HEK293 (cell line): ENCODE data around the gene CASP8.

ENCODE experiments used
- ZNF560 ChIP-seq: fragments of 450-650 bp; formaldehyde crosslinking; IDR thresholded peaks from 2 replicates; pipeline ENCODE4 v1.5.1; 2017; ENCODE audit warnings: missing biosample characterization, missing genetic modification characterization, borderline replicate concordance
- TF ChIP-seq, protein P1 (sequence below): fragments of 450-650 bp; formaldehyde crosslinking; IDR thresholded peaks from 2 replicates; pipeline ENCODE4 v1.5.1; 2016; ENCODE audit warnings: missing biosample characterization, missing genetic modification characterization

GRCh38 chr2:201279079-201279478, 18.7 kb downstream of the CASP8 start:
- TF ChIP-seq, protein P1, sequence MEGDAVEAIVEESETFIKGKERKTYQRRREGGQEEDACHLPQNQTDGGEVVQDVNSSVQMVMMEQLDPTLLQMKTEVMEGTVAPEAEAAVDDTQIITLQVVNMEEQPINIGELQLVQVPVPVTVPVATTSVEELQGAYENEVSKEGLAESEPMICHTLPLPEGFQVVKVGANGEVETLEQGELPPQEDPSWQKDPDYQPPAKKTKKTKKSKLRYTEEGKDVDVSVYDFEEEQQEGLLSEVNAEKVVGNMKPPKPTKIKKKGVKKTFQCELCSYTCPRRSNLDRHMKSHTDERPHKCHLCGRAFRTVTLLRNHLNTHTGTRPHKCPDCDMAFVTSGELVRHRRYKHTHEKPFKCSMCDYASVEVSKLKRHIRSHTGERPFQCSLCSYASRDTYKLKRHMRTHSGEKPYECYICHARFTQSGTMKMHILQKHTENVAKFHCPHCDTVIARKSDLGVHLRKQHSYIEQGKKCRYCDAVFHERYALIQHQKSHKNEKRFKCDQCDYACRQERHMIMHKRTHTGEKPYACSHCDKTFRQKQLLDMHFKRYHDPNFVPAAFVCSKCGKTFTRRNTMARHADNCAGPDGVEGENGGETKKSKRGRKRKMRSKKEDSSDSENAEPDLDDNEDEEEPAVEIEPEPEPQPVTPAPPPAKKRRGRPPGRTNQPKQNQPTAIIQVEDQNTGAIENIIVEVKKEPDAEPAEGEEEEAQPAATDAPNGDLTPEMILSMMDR (tag by site-specific recombination), result no peak
- no peak for TF ChIP-seq ZNF560 (tag by site-specific recombination)
